Upper lobe of left lung (tissue), 4 donors: ENCODE data around the gene C11orf65.

Experiments used
- POLR2A ChIP-seq, 4 donors: fragments of 450-650 bp; IDR thresholded peaks; one replicate each; pipeline ENCODE4 v1.5.1; 2016 to 2017; ENCODE audit warnings: antibody characterized with exemption in 4 of 4, mild to moderate bottlenecking in 2 of 4
- TF ChIP-seq, protein P1 (sequence below), 6 experiments: fragments of 450-650 bp in 4 of 6; fragments of 200-600 bp in 2 of 6; sonication (generic) in 2 of 6; IDR thresholded peaks; one replicate each; pipeline ENCODE4 v1.5.1; 2016 to 2019; ENCODE audit warnings: antibody characterized with exemption in 6 of 6

DNA sequence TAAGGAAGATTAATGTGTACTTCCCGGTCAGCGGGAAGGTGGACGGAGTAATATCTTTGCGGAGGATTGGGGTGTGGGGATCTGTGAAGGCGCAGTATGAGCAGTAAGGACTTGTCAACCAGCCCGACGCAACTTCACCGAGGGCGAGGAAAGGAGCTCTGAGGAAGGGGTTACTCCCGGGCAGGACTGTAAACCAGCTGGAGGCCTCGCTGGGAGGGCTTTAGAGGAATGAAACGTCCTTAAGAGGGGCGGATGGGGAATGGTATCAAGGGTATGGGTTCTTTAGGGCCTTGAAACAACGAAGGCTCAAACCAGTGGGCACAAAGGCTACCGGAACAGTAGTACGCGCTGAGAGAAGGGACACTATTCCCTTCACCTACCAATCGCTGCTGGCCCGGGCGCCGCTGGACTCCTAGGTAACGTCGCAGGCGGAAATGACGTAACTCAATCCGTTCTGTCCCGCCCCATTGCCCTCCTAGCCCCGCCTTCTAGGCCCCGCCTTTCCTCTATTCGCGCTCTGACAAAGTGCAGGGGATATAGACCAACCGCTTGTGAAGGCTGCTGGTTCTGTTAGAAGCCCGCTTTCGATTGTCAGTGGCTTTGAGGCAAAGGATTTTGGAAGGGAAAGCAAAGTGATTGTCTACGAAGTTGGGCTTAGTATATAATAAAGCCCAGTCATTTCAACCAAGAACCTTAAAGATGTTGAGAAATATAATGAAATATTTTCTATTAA is at the start of gene C11orf65:
- peak; percentile 68 to 99 (median 97) for TF ChIP-seq POLR2A (IDR thresholded peaks at IDR 0.05)
- TF ChIP-seq, protein P1, sequence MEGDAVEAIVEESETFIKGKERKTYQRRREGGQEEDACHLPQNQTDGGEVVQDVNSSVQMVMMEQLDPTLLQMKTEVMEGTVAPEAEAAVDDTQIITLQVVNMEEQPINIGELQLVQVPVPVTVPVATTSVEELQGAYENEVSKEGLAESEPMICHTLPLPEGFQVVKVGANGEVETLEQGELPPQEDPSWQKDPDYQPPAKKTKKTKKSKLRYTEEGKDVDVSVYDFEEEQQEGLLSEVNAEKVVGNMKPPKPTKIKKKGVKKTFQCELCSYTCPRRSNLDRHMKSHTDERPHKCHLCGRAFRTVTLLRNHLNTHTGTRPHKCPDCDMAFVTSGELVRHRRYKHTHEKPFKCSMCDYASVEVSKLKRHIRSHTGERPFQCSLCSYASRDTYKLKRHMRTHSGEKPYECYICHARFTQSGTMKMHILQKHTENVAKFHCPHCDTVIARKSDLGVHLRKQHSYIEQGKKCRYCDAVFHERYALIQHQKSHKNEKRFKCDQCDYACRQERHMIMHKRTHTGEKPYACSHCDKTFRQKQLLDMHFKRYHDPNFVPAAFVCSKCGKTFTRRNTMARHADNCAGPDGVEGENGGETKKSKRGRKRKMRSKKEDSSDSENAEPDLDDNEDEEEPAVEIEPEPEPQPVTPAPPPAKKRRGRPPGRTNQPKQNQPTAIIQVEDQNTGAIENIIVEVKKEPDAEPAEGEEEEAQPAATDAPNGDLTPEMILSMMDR (IDR thresholded peaks at IDR 0.05), result peak in 2 of 6 experiments; percentile 3 to 8
